ENCODE measurements around the gene RIMBP2.

The RIMBP2 gene

GRCh38 chr12:130401703-130402102 lies 314.4 kb downstream of the RIMBP2 start:
- in situ Hi-C loops (cut with MboI; ENCODE audit: low sequenced_read_pairs): no loop called here

GRCh38 chr12:130398100-130398848 lies 317.8 kb downstream of the RIMBP2 start:
- in situ Hi-C loops (cut with MboI; ENCODE audit: low sequenced_read_pairs): no loop called here

GRCh38 chr12:130396667-130397066 lies 319.4 kb downstream of the RIMBP2 start:
- in situ Hi-C loops (cut with MboI; ENCODE audit: low sequenced_read_pairs): no loop called here

GRCh38 chr12:130394906-130395305 lies 321.2 kb downstream of the RIMBP2 start:
- in situ Hi-C loops (cut with MboI; ENCODE audit: low sequenced_read_pairs): no loop called here

GRCh38 chr12:130391186-130391585 lies 324.9 kb downstream of the RIMBP2 start:
- in situ Hi-C loops (cut with MboI; ENCODE audit: low sequenced_read_pairs): no loop called here

- in situ Hi-C loops (cut with MboI; ENCODE audit: low sequenced_read_pairs): no loop called here
These were observed 330.9 kb downstream of the RIMBP2 start for GRCh38 chr12:130385193-130385592.

GRCh38 chr12:130384234-130384633 lies 331.9 kb downstream of the RIMBP2 start:
- in situ Hi-C loops (cut with MboI; ENCODE audit: low sequenced_read_pairs): no loop called here

GRCh38 chr12:130382818-130383217 lies 333.3 kb downstream of the RIMBP2 start:
- in situ Hi-C loops (cut with MboI; ENCODE audit: low sequenced_read_pairs): no loop called here

- in situ Hi-C loops (cut with MboI; ENCODE audit: low sequenced_read_pairs): no loop called here
These were observed 340.5 kb downstream of the RIMBP2 start for GRCh38 chr12:130375296-130376287.

- in situ Hi-C loops (cut with MboI; ENCODE audit: low sequenced_read_pairs): no loop called here
These were observed 342.0 kb downstream of the RIMBP2 start for GRCh38 chr12:130374083-130374482.

GRCh38 chr12:130372936-130373335 lies 343.2 kb downstream of the RIMBP2 start:
- in situ Hi-C loops (cut with MboI; ENCODE audit: low sequenced_read_pairs): no loop called here

GRCh38 chr12:130371296-130371695 lies 344.8 kb downstream of the RIMBP2 start:
- in situ Hi-C loops (cut with MboI; ENCODE audit: low sequenced_read_pairs): no loop called here

- in situ Hi-C loops (cut with MboI; ENCODE audit: low sequenced_read_pairs): no loop called here
These were observed 346.3 kb downstream of the RIMBP2 start for GRCh38 chr12:130369816-130370215.

- in situ Hi-C loops (cut with MboI; ENCODE audit: low sequenced_read_pairs): no loop called here
These were observed 348.6 kb downstream of the RIMBP2 start for GRCh38 chr12:130367523-130367922.

GRCh38 chr12:130367003-130367402 lies 349.1 kb downstream of the RIMBP2 start:
- in situ Hi-C loops (cut with MboI; ENCODE audit: low sequenced_read_pairs): no loop called here

- in situ Hi-C loops (cut with MboI; ENCODE audit: low sequenced_read_pairs): no loop called here
These were observed 349.9 kb downstream of the RIMBP2 start for GRCh38 chr12:130366159-130366558.

GRCh38 chr12:130364578-130364977 lies 351.5 kb downstream of the RIMBP2 start:
- in situ Hi-C loops (cut with MboI; ENCODE audit: low sequenced_read_pairs): no loop called here

GRCh38 chr12:130362060-130362459 lies 354.0 kb downstream of the RIMBP2 start:
- in situ Hi-C loops (cut with MboI; ENCODE audit: low sequenced_read_pairs): no loop called here

GRCh38 chr12:130357729-130358330 lies 358.3 kb downstream of the RIMBP2 start:
- in situ Hi-C loops (cut with MboI; ENCODE audit: low sequenced_read_pairs): no loop called here

- in situ Hi-C loops (cut with MboI; ENCODE audit: low sequenced_read_pairs): no loop called here
These were observed 358.9 kb downstream of the RIMBP2 start for GRCh38 chr12:130357241-130357640.

GRCh38 chr12:130356222-130356621 lies 359.9 kb downstream of the RIMBP2 start:
- in situ Hi-C loops (cut with MboI; ENCODE audit: low sequenced_read_pairs): no loop called here

Measured in HL-60/S4 treated with phorbol 12-myristate 13-acetate at 8.2 ng/mL for 4 days and 3 days (cell line).